Activated CD8-positive, alpha-beta memory T cell treated with anti-CD3 and anti-CD28 coated beads, Interleukin-2, amount 50 U/mL, for 4 hours (primary cell): ENCODE measurements around the gene C1orf159.
"Not testable (repeated sequence)": the region's sequence is repeated elsewhere in the genome, so short reads cannot be mapped to it uniquely, and the experiment has no call there.

ENCODE experiments used
- DNase-seq: peaks from one replicate; pipeline ENCODE4 v3.0.0-alpha.2; 2020

The C1orf159 gene

GRCh38 chr1:1115786-1116700 lies at the start of gene C1orf159:
TSS of gene C1orf159 (minus strand) at chr1:1116089. CDS start at chr1:1091543, 24,546 bp downstream.
- DNase-seq = peak; percentile 99

GRCh38 chr1:1165485-1165884 lies 49.6 kb upstream of the C1orf159 start:
- DNase-seq = no peak

GRCh38 chr1:1164701-1165451 lies 49.0 kb upstream of the C1orf159 start:
- DNase-seq = no peak

- no peak for DNase-seq
These were observed 48.4 kb upstream of the C1orf159 start for GRCh38 chr1:1164361-1164700.

GRCh38 chr1:1163538-1164070 lies 47.7 kb upstream of the C1orf159 start:
- no peak for DNase-seq

GRCh38 chr1:1162597-1163537 lies 47.0 kb upstream of the C1orf159 start:
- DNase-seq = no peak

- DNase-seq = no peak
These were observed 45.8 kb upstream of the C1orf159 start for GRCh38 chr1:1161683-1162079.

GRCh38 chr1:1161078-1161682 lies 45.3 kb upstream of the C1orf159 start:
- DNase-seq = no peak

- no peak for DNase-seq
These were observed 44.5 kb upstream of the C1orf159 start for GRCh38 chr1:1160281-1160930.

GRCh38 chr1:1157914-1158710 lies 42.2 kb upstream of the C1orf159 start:
- DNase-seq = peak; percentile 39

GRCh38 chr1:1157426-1157913 lies 41.6 kb upstream of the C1orf159 start:
- DNase-seq = peak; percentile 59

- no peak for DNase-seq
These were observed 41.1 kb upstream of the C1orf159 start for GRCh38 chr1:1157033-1157365.

- DNase-seq = no peak
These were observed 40.5 kb upstream of the C1orf159 start for GRCh38 chr1:1156140-1157032.

- no peak for DNase-seq
These were observed 39.4 kb upstream of the C1orf159 start for GRCh38 chr1:1155258-1155657.

- DNase-seq = no peak
These were observed 38.0 kb upstream of the C1orf159 start for GRCh38 chr1:1153874-1154273.

GRCh38 chr1:1153215-1153614 lies 37.3 kb upstream of the C1orf159 start:
- DNase-seq = not testable (repeated sequence)

- not testable (repeated sequence) for DNase-seq
These were observed 36.5 kb upstream of the C1orf159 start for GRCh38 chr1:1152431-1152830.

- DNase-seq = no peak
These were observed 35.4 kb upstream of the C1orf159 start for GRCh38 chr1:1151306-1151705.

- DNase-seq = no peak
These were observed 34.2 kb upstream of the C1orf159 start for GRCh38 chr1:1150100-1150499.

GRCh38 chr1:1149416-1149815 lies 33.5 kb upstream of the C1orf159 start:
- no peak for DNase-seq
